ENCODE data around the gene RORC. TPM values are rescaled to one million over a fixed set of nuclear protein-coding genes. Genes with fewer than 3 reads are reported as not detected.
A peak's percentile ranks its signal among the peaks of the same experiment; 100 is the strongest.

The RORC gene
- total and polyA plus RNA-seq, 8 donors: 11.9 to 36.7 (median 23.1) TPM

DNA sequence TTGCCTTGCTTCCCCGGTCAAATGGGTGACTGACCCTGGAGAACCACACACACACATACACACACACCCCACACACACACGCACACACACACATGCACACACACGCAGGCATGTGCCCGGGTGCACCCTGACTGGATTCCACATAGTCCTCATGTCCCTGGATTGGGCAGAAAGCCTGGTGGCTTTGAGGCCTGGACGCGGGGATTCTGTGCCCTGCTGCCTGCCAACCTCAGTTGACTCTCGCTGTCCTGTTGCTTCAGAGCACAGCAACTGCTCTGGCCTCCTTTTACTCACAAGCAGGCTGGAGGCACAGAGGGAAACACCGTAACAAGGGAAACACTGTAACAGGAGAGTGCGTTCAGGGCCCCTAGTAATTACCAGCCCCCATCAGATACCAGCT is 6.4 kb downstream of the RORC start:
- ATAC-seq (no peak), DNase-seq (no peak), FAIRE-seq (no peak)
- no peaks in the 10 kb centered on the region for H3K27me3 ChIP-seq
- TF ChIP-seq, protein P1, sequence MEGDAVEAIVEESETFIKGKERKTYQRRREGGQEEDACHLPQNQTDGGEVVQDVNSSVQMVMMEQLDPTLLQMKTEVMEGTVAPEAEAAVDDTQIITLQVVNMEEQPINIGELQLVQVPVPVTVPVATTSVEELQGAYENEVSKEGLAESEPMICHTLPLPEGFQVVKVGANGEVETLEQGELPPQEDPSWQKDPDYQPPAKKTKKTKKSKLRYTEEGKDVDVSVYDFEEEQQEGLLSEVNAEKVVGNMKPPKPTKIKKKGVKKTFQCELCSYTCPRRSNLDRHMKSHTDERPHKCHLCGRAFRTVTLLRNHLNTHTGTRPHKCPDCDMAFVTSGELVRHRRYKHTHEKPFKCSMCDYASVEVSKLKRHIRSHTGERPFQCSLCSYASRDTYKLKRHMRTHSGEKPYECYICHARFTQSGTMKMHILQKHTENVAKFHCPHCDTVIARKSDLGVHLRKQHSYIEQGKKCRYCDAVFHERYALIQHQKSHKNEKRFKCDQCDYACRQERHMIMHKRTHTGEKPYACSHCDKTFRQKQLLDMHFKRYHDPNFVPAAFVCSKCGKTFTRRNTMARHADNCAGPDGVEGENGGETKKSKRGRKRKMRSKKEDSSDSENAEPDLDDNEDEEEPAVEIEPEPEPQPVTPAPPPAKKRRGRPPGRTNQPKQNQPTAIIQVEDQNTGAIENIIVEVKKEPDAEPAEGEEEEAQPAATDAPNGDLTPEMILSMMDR (IDR thresholded peaks at IDR 0.05): no peak
- H3K9me3 ChIP-seq: no peaks in the 10 kb centered on the region
- peaks cover 0 to 21% (median 2%) of the 10 kb centered on the region in 3 donors for H3K36me3 ChIP-seq
- intact Hi-C loops (cut with DNase I): loop anchor here in 1 of 3 donors (10.0 kb wide), 1 partner anchor 50 kb away; no protein-coding TSS in a partner anchor
- H3K4me3 ChIP-seq: no peak overlapping the region
- 77 to 79% methylated on average over 9 of the region's 9 CpGs for WGBS, 2 donors
- H3K27ac ChIP-seq: no peak overlapping the region
- H3K4me1 ChIP-seq: peaks cover 17 to 34% (median 26%) of the 10 kb centered on the region in 3 donors

DNA sequence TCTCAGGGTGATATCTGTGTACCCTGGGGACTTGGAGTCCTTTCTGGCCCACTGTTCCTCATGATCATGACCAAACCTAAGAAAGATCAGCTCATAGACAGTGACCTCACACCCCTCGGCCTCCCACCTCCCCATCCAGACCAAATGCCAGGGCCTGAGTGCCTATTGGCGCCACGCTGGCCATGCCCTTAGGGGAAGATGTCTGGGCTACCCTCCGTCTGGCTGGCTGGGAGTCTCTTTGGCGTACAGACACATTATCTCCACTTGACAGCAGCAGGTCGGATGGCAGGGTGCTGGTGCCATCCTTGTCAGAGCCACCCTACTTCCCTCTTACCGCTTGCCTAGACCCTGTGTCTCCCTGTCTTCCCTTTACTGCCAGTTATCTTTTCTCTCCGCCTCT is 8.4 kb downstream of the RORC start:
- H3K9me3 ChIP-seq: no peaks in the 10 kb centered on the region
- intact Hi-C loops (cut with DNase I): loop anchor here in 1 of 3 donors (10.0 kb wide), 1 partner anchor 48 kb away; no protein-coding TSS in a partner anchor
- no peak for DNase-seq
- H3K27me3 ChIP-seq: no peaks in the 10 kb centered on the region
- no peak overlapping the region for H3K27ac ChIP-seq
- WGBS, 2 donors: 76 to 87% methylated on average over 8 of the region's 8 CpGs
- peaks cover 0 to 16% (median 1%) of the 10 kb centered on the region in 3 donors for H3K36me3 ChIP-seq
- ATAC-seq: no peak
- peaks cover 9 to 30% (median 20%) of the 10 kb centered on the region in 3 donors for H3K4me1 ChIP-seq
- FAIRE-seq: no peak
- H3K4me3 ChIP-seq: no peak overlapping the region
- TF ChIP-seq, protein P1 (IDR thresholded peaks at IDR 0.05): no peak

DNA sequence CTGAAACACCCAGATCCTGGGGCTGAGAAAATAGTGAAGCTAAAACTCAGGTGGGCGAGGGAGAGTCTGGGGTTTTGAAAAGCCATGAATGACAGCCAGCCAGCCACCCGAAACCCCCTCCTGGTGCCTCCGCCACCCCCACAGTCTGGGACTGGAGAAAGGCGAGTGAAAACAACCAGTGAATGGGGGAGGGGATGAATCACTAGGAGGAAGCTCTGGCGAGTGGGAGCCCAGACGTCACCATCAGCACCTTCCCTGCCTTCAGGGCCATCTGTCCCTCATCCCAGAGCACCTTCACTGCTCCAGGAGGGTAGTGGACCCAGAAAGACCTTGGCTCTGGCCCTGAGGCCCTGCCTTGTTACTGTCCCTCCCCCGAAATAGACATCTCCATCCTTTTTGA is 9.2 kb downstream of the RORC start:
- ATAC-seq (no peak), DNase-seq (no peak), FAIRE-seq (no peak)
- Histone ChIP-seq H3K4me3 (no peak overlapping the region), H3K4me1 (peaks cover 9 to 30% (median 18%) of the 10 kb centered on the region in 3 donors), H3K27me3 (no peaks in the 10 kb centered on the region), H3K9me3 (no peaks in the 10 kb centered on the region), H3K36me3 (peaks cover 0 to 15% (median 0%) of the 10 kb centered on the region in 3 donors), H3K27ac (peak overlapping the region in 1 of 4 donors; percentile 17)
- TF ChIP-seq, protein P1 (IDR thresholded peaks at IDR 0.05): no peak
- intact Hi-C loops (cut with DNase I): loop anchor here in 1 of 3 donors (10.0 kb wide), 1 partner anchor 48 kb away; no protein-coding TSS in a partner anchor
- WGBS, 2 donors: 85 to 86% methylated on average over 7 of the region's 7 CpGs

DNA sequence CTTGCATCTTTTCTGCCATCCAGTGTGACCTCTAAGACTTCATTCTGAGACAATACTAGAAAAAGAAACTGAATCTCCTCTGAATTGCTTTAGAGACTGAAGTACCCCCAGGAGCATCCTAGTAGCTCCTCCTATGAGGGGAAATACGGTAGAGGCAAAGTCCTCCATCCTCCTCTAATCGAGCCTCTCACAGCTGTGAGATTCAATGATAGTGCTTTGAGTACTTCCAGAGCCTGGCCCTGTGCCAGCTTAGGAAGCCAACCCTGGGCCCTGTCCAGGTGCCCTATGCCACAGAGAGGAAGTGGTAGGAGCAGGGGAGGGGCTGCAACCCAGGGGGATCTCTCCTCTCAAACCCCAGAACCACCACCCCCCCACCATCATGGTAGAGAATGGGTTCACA is 10.7 kb downstream of the RORC start:
- Histone ChIP-seq H3K27me3 (no peaks in the 10 kb centered on the region), H3K9me3 (no peaks in the 10 kb centered on the region), H3K36me3 (peaks cover 0 to 25% (median 0%) of the 10 kb centered on the region in 3 donors), H3K4me1 (peaks cover 9 to 27% (median 18%) of the 10 kb centered on the region in 3 donors), H3K4me3 (no peak overlapping the region), H3K27ac (peak overlapping the region in 2 of 4 donors; percentile 31 to 55)
- ATAC-seq: peak; percentile 55 to 74 (median 66)
- WGBS, 2 donors: 2 to 4% methylated on average over 2 of the region's 2 CpGs
- FAIRE-seq: no peak
- TF ChIP-seq, protein P1 (IDR thresholded peaks at IDR 0.05): no peak
- intact Hi-C loops (cut with DNase I): loop anchor here in 1 of 3 donors (10.0 kb wide), 1 partner anchor 46 kb away; no protein-coding TSS in a partner anchor
- DNase-seq: peak in 5 of 6 donors; percentile 68 to 91 (median 78)

Measured in pancreas (tissue), 10 donors.